Ureter (tissue), 1 donor: ENCODE measurements around the gene HDAC9. TPM values are rescaled to one million over a fixed set of nuclear protein-coding genes. Genes with fewer than 3 reads are reported as not detected.
"Not testable (repeated sequence)": the region's sequence is repeated elsewhere in the genome, so short reads cannot be mapped to it uniquely, and the experiment has no call there.

Experiments
- DNase-seq: peaks from one replicate; pipeline ENCODE4 v3.0.0-alpha.2; 2020; ENCODE audit warnings: low spot score
- total RNA-seq: library from RNA; stranded (reverse); gene quantifications from one replicate; pipeline ENCODE4 v1.2.4, GENCODE V29; 2023
- donor health status: DM: yes; HTN: yes; CAD: no.

HDAC9 gene
- total RNA-seq, 1 donor from 2014 or later = 20.0 TPM

DNA sequence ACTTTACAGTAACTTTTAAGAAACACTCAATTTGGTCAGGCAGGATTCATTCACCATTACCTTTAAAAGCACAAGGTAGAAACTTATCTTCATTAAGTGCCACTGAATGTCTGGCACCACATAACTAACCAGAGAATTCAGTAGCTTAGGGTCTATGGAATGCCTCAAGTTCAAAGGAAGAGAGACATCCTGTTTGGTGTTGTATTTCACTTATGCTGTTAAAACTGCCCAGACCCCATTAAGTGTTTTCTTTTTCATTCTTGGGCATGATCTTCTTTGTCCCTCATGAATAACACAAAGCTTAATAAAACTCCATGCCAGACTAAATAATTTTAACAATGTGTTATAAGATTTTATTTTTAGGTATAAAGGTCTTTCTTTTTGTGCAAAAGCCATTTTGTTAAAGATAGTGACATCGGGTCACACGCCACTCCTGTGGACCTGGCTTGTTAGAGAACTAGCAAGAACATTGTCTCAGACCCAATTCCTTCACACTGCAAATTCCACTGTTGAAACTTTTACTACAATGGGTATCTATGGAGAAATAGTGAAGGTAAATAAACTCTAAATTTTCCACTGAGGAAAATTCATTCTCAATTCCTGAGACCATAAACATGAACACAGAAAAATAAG, 400.9 kb downstream of the HDAC9 start:
- DNase-seq = no peak

DNA sequence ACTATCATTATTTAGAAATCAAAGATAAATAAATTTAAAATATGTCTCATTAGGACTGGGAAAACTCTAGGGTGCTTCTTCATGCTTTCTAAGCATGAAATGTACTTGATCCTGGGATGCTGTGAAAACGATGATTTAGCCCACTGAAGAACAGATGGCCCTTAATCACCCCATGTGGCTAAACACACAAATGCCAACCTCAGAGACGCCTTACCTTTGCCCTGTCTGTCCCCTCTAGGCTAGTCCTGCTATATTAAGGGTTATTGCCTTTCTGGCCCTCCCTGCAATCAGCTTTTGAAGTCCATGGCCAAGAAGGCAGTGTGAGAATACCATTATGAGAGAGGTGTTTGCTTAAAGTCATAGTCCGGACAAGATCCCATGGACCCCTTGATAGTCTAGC, 404.7 kb downstream of the HDAC9 start:
- no peak for DNase-seq

GRCh38 chr7:18900803-18901202, 405.3 kb downstream of the HDAC9 start:
- no peak for DNase-seq

- DNase-seq = no peak
These were observed 405.8 kb downstream of the HDAC9 start for GRCh38 chr7:18901351-18901750.

GRCh38 chr7:18901982-18902421, 406.5 kb downstream of the HDAC9 start:
- DNase-seq = no peak

GRCh38 chr7:18902892-18903291, 407.3 kb downstream of the HDAC9 start:
- no peak for DNase-seq

GRCh38 chr7:18903695-18904094, 408.1 kb downstream of the HDAC9 start:
- DNase-seq = no peak

DNA sequence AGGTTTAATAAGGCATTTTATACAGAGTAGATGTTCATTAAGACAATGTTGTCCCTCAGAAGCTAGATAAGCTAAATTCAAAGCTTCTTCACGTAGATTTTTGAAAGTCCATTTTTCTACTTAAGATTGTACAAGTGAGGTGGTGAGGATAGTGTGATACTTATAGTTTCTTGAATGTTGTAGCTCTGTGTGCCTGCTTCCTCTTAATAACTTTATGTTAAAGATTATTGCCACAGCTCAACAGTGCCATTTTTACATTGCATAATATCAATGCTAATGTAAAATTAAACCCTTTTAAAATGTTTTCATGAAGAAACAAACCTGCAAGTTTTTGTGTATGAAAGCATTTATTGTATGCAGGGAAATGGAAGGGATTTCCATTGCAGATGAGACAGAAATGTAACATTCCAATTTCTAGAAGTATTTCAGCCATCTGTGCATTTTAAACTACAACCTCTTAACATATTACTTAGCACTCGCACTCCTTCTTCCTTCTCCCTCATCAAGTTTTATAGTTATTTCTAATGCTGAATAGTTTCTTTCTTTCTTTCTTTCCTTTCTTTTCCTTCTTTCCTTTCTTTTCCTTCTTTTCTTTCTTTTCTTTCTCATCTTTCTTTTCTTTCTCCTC, 409.9 kb downstream of the HDAC9 start:
- no peak for DNase-seq

DNA sequence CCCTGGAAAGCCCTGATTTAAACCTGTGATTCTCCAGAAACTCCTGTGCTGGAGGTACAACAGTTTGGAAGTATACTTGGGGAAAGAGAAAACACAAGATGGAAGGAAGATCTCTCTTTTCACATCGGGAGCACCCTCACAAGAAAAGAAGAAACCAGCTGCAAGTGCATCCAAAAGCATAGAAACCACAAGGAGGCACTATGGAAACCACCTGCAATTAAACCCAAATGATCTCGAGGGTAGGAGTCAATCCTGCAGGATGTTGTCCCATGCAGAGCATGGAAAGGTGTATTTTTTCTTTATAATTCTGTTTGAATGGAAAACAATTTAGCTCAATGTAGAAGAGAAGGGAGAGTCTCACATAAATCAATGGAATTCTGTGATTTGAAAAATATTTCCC, 411.4 kb downstream of the HDAC9 start:
- DNase-seq = no peak

GRCh38 chr7:18913106-18913505, 417.6 kb downstream of the HDAC9 start:
- no peak for DNase-seq

DNA sequence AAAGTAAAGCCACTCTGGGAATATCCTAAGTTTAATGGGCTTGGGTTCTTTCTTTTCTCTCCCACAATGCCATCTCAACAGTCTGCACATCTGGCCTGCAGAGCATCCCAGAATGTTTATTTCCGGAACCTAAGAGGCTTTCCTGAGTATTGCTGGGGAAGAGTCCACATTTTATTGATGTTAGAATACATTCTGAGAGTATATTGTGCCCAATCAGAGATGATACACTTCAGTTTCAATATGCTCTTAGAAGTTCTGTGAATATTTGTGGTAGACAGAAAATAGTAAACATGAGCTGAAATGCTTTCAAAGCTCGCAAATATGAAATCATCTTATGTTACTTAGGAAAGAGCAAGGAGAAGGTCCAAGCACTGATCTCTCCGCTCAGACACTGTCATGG, 421.3 kb downstream of the HDAC9 start:
- DNase-seq = no peak

GRCh38 chr7:18927134-18927533, 431.6 kb downstream of the HDAC9 start:
- DNase-seq = no peak

DNA sequence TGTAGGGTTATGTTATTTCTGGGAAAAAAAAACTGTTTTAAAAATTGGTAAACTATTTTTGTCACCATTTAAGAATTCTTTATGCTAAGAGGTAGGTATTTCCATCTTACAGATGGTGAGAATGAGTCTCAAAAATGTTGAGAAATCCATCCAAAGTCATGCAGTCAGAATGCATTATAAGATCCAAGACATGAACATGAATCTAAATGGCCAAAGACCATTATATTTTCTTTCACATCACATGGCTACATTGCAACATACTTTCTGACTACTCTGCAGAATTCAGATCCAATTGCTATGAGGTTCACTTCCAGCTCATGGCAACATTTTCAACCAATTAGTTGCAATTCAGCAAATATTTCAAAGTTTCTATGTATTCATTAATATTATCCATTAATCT, 440.7 kb downstream of the HDAC9 start:
- no peak for DNase-seq

GRCh38 chr7:18939771-18940592, 444.4 kb downstream of the HDAC9 start:
- no peak for DNase-seq

- DNase-seq = no peak
These were observed 445.1 kb downstream of the HDAC9 start for GRCh38 chr7:18940593-18941134.

DNA sequence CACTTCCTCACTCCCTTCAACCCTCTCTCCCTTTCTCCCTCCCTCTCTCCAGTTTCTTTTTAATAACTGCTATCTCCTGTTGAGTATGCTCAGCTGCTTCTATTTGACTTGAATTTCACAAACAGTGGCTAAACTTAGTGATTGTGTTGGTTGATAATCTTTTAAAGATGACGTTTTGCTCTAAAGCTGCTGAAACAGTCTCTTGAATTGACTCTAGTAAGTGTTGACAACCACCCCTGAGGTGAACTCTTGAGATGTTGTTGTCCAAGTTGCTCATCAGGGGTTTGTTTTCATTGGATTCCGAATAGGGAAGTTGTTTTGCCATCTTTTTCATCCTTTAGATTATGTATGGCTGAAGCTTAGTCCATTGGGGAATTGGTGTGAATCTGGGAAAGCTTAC, 445.7 kb downstream of the HDAC9 start:
- DNase-seq = no peak

DNA sequence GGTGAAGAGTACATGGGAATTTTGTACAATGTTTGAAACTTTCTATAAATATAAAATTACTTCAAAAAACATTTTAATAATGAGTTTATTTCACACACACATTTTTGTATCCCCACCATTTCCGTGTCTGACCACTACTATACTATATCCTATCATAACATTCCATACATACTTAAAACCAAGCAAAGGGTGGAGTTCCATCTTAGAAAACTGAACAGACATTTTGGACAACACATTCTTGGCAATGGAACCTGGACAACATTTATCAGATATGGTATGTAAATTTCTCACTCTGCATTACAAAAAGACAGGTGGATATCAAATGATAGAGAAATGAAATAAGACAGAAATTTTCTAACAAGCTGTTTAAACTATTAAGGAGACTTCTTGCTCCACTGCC, 453.0 kb downstream of the HDAC9 start:
- no peak for DNase-seq

DNA sequence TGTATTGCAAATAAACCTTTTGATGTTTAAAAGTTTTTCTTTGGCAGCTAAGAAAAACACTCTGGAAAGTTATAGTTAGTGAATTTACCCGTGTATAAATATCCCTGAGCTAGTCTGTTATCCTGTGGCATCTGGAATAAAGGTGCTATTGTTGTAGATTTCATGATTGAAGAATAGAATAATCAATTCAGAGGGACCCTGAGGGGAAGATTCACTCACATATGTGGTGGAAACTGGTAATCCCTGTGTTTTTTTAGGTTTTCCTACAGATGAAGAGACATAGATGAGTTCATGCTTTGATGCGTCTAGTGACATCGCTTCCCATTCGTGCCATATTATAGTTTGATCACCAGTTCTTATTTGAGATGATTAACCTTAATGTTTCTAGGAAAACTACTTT, 457.3 kb downstream of the HDAC9 start:
- DNase-seq = no peak

DNA sequence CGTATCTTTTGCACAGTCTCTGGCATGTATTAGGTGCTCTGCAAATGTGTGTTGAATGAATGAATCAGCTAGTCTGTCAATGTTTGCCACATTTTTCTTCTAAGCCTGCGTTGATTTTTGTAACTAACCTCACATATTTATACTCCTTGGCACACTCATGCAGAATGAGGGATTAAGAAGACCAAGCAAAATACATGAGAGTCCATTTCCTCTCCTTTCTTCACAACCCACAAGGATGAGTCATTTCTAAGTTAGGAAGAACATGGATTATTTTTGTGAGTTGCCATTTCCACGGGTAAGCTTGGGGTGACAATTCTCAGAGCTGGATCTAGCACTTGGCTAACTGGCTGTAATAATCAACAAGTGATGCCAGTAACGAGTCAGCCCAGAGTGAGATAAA, 463.1 kb downstream of the HDAC9 start:
- DNase-seq = no peak

- DNase-seq = no peak
These were observed 465.2 kb downstream of the HDAC9 start for GRCh38 chr7:18960725-18961124.

DNA sequence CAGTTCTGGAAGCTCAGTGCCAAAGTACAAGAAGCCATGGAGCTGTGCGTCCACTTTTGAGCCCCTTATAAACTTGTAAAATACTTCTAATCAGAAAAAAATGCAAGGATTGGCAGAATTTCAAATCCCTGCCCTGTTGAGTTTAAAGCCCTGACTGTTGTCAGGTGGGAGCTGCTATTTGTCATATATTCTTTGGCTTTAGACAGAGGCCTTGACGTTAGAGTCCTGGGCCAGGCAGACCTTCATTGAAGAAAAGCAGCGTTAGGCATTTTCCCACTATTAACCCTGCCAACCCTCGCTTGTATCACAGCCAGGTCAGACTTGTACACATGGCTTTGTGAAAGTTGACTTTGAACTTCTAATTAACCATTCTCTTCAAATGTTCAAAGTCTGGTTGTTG, 466.5 kb downstream of the HDAC9 start:
- no peak for DNase-seq

DNA sequence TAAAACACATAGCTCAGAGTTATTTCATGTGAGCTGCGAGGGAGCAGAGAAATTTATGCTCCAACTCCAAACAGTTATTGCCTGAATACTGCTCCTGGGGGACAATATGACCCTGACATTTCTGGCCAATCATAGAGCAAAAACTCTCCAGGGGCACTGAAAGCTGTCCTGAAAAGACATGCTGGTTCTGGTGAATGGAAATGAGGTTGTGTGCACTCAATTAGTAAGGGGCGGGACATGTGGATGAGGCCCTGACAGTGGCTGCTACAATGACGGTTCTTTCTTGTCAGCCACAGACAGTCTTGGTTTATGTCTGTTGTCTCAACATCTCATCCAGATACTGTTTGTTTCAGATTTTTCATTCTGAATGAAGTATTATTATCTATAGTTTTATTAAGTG, 470.1 kb downstream of the HDAC9 start:
- no peak for DNase-seq

DNA sequence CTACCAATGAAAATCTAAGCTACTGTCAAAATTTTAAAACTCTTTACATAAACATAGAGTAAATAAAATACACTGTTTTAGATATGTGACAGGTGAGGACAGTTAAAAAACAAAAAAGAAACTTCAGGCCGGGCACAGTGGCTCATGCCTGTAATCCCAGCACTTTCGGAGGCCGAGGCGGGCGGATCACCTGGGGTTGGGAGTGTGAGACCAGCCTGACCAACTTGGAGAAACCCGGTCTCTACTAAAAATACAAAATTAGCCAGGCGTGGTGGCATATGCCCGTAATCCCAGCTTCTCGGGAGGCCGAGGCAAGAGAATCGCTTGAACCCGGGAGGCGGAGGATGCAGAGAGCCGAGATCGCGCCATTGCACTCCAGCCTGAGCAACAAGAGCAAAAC, 472.2 kb downstream of the HDAC9 start:
- DNase-seq = not testable (repeated sequence)
